ENCODE measurements around the gene CAPRIN1.
"Not testable (repeated sequence)": the region's sequence is repeated elsewhere in the genome, so short reads cannot be mapped to it uniquely, and the experiment has no call there.

The CAPRIN1 gene

GRCh38 chr11:34084637-34085036 lies 33.1 kb downstream of the CAPRIN1 start:
- in situ Hi-C loops (cut with MboI; ENCODE audit: low sequenced_read_pairs), result no loop called here

GRCh38 chr11:34086554-34087283 lies 35.2 kb downstream of the CAPRIN1 start:
- in situ Hi-C loops (cut with MboI; ENCODE audit: low sequenced_read_pairs), result no loop called here

- in situ Hi-C loops (cut with MboI; ENCODE audit: low sequenced_read_pairs), result no loop called here
Observed at GRCh38 chr11:34091825-34092224, 40.3 kb downstream of the CAPRIN1 start.

GRCh38 chr11:34094900-34095299 lies 43.4 kb downstream of the CAPRIN1 start:
- in situ Hi-C loops (cut with MboI; ENCODE audit: low sequenced_read_pairs), result not testable (repeated sequence)

GRCh38 chr11:34098813-34099212 lies 47.3 kb downstream of the CAPRIN1 start:
- in situ Hi-C loops (cut with MboI; ENCODE audit: low sequenced_read_pairs), result no loop called here

- in situ Hi-C loops (cut with MboI; ENCODE audit: low sequenced_read_pairs), result no loop called here
Observed at GRCh38 chr11:34104680-34105078, 53.1 kb downstream of the CAPRIN1 start.

- in situ Hi-C loops (cut with MboI; ENCODE audit: low sequenced_read_pairs), result no loop called here
Observed at GRCh38 chr11:34105079-34105956, 53.8 kb downstream of the CAPRIN1 start, which contains the start of gene NAT10. NAT10 (plus strand) TSS chr11:34105629; CDS start chr11:34108226, 2,597 bp downstream.

- in situ Hi-C loops (cut with MboI; ENCODE audit: low sequenced_read_pairs), result no loop called here
Observed at GRCh38 chr11:34105957-34106504, 54.5 kb downstream of the CAPRIN1 start.

GRCh38 chr11:34111722-34112270 lies 60.3 kb downstream of the CAPRIN1 start:
- in situ Hi-C loops (cut with MboI; ENCODE audit: low sequenced_read_pairs), result no loop called here

- in situ Hi-C loops (cut with MboI; ENCODE audit: low sequenced_read_pairs), result no loop called here
Observed at GRCh38 chr11:34114014-34114413, 62.5 kb downstream of the CAPRIN1 start.

GRCh38 chr11:34114471-34114870 lies 62.9 kb downstream of the CAPRIN1 start:
- in situ Hi-C loops (cut with MboI; ENCODE audit: low sequenced_read_pairs), result no loop called here

GRCh38 chr11:34120651-34121050 lies 69.1 kb downstream of the CAPRIN1 start:
- in situ Hi-C loops (cut with MboI; ENCODE audit: low sequenced_read_pairs), result no loop called here

- in situ Hi-C loops (cut with MboI; ENCODE audit: low sequenced_read_pairs), result no loop called here
Observed at GRCh38 chr11:34124885-34125668, 73.5 kb downstream of the CAPRIN1 start.

GRCh38 chr11:34126959-34127848 lies 75.7 kb downstream of the CAPRIN1 start:
- in situ Hi-C loops (cut with MboI; ENCODE audit: low sequenced_read_pairs), result no loop called here

- in situ Hi-C loops (cut with MboI; ENCODE audit: low sequenced_read_pairs), result no loop called here
Observed at GRCh38 chr11:34128824-34129223, 77.3 kb downstream of the CAPRIN1 start.

- in situ Hi-C loops (cut with MboI; ENCODE audit: low sequenced_read_pairs), result no loop called here
Observed at GRCh38 chr11:34132261-34132965, 80.9 kb downstream of the CAPRIN1 start.

- in situ Hi-C loops (cut with MboI; ENCODE audit: low sequenced_read_pairs), result no loop called here
Observed at GRCh38 chr11:34134765-34135164, 83.2 kb downstream of the CAPRIN1 start.

GRCh38 chr11:34135439-34135838 lies 83.9 kb downstream of the CAPRIN1 start:
- in situ Hi-C loops (cut with MboI; ENCODE audit: low sequenced_read_pairs), result no loop called here

- in situ Hi-C loops (cut with MboI; ENCODE audit: low sequenced_read_pairs), result no loop called here
Observed at GRCh38 chr11:34136420-34136819, 84.9 kb downstream of the CAPRIN1 start.

Data from HL-60/S4 (cell line).